ENCODE results near the gene GLI3.

- no peak for TF ChIP-seq CTCF (IDR thresholded peaks at IDR 0.05)
- no peak for TF ChIP-seq POLR2A (IDR thresholded peaks at IDR 0.05)
Measured at GRCh38 chr7:42012786-42013360, 224.1 kb downstream of the GLI3 start.

All from tibial nerve (tissue), 3 donors.